Measurements from ENCODE around the gene CCDC92. TPM values are rescaled to one million over a fixed set of nuclear protein-coding genes. Genes with fewer than 3 reads are reported as not detected.

CCDC92 gene
- total and polyA plus RNA-seq, 2 of the 8 experiments (the other 6 are each of a cell fraction or from before 2014, with no cell fraction given) = 0.43 to 0.51 TPM

GRCh38 chr12:123895451-123895850, 77.2 kb downstream of the CCDC92 start (continued):
- no peak for TF ChIP-seq BCL11A (IDR thresholded peaks at IDR 0.05; ENCODE audit: low read depth in 2 of 2, low read length in 2 of 2)
- no peak for TF ChIP-seq EGR1 (IDR thresholded peaks at IDR 0.05; ENCODE audit: borderline replicate concordance, low read depth, low read length)
- no peak for TF ChIP-seq SP2 (IDR thresholded peaks at IDR 0.05; ENCODE audit: low read length)
- no peak for TF ChIP-seq MAX (IDR thresholded peaks at IDR 0.05)
